Activated naive CD4-positive, alpha-beta T cell treated with anti-CD3 and anti-CD28 coated beads, Interleukin-2, amount 50 U/mL, for 16 hours (primary cell): ENCODE data around the gene ZNF483.
"Not testable (repeated sequence)": the region's sequence is repeated elsewhere in the genome, so short reads cannot be mapped to it uniquely, and the experiment has no call there.

Experiments used
- DNase-seq: peaks from one replicate; pipeline ENCODE4 v3.0.0-alpha.2; 2020

The ZNF483 gene

GRCh38 chr9:111525056-111525977 lies at the start of gene ZNF483:
TSS of gene ZNF483 (plus strand) at chr9:111525179. CDS start at chr9:111527396, 2,217 bp downstream.
- peak; percentile 70 for DNase-seq

GRCh38 chr9:111475195-111475594 lies 49.8 kb upstream of the ZNF483 start:
- no peak for DNase-seq

GRCh38 chr9:111477677-111478076 lies 47.3 kb upstream of the ZNF483 start:
- no peak for DNase-seq

- DNase-seq = no peak
Observed at GRCh38 chr9:111481885-111482636, 42.9 kb upstream of the ZNF483 start.

GRCh38 chr9:111482694-111483438 lies 42.1 kb upstream of the ZNF483 start:
- DNase-seq = peak; percentile 66

GRCh38 chr9:111483439-111483857 lies 41.5 kb upstream of the ZNF483 start:
- peak; percentile 57 for DNase-seq

GRCh38 chr9:111483858-111484571 lies 41.0 kb upstream of the ZNF483 start, which contains the start of gene ECPAS:
TSS of gene ECPAS (minus strand) at chr9:111484383. CDS start at chr9:111472918, 11,465 bp downstream.
- peak; percentile 71 for DNase-seq

- no peak for DNase-seq
Observed at GRCh38 chr9:111484572-111484894, 40.4 kb upstream of the ZNF483 start.

GRCh38 chr9:111497196-111497595 lies 27.8 kb upstream of the ZNF483 start:
- not testable (repeated sequence) for DNase-seq

GRCh38 chr9:111501005-111501562 lies 23.9 kb upstream of the ZNF483 start:
- no peak for DNase-seq

GRCh38 chr9:111501648-111502047 lies 23.3 kb upstream of the ZNF483 start:
- no peak for DNase-seq

GRCh38 chr9:111502506-111502905 lies 22.5 kb upstream of the ZNF483 start:
- no peak for DNase-seq

GRCh38 chr9:111511581-111511980 lies 13.4 kb upstream of the ZNF483 start:
- DNase-seq = not testable (repeated sequence)

GRCh38 chr9:111514967-111515366 lies 10.0 kb upstream of the ZNF483 start:
- no peak for DNase-seq

- no peak for DNase-seq
Observed at GRCh38 chr9:111516061-111516465, 8.9 kb upstream of the ZNF483 start.

- no peak for DNase-seq
Observed at GRCh38 chr9:111524731-111525055, 286 bp upstream of the ZNF483 start.

- DNase-seq = no peak
Observed at GRCh38 chr9:111527347-111527746, 2.4 kb downstream of the ZNF483 start.

- no peak for DNase-seq
Observed at GRCh38 chr9:111529787-111530186, 4.8 kb downstream of the ZNF483 start.

- DNase-seq = no peak
Observed at GRCh38 chr9:111531716-111532115, 6.7 kb downstream of the ZNF483 start.

- no peak for DNase-seq
Observed at GRCh38 chr9:111533099-111533790, 8.3 kb downstream of the ZNF483 start.

GRCh38 chr9:111542497-111543254 lies 17.7 kb downstream of the ZNF483 start:
- DNase-seq = no peak
